Nephron (organoid): ENCODE data around the gene ZNF362.
A peak's percentile ranks its signal among the peaks of the same experiment; 100 is the strongest.

Experiments
- H3K27ac Mint-ChIP-seq, 3 experiments: 2 replicates each; pipeline ENCODE4 v1.8.0; 2020; ENCODE audit warnings: mixed read lengths in 3 of 3, mild to moderate bottlenecking in 2 of 3, moderate library complexity in 1 of 3
- H3K27me3 Mint-ChIP-seq: 2 replicates; pipeline ENCODE4 v1.8.0; 2021; ENCODE audit warnings: low read depth, mild to moderate bottlenecking, moderate library complexity, mixed read lengths
- H3K36me3 Mint-ChIP-seq: 2 replicates; pipeline ENCODE4 v1.8.0; 2020; ENCODE audit warnings: low read depth, mixed read lengths
- H3K4me1 Mint-ChIP-seq: 2 replicates; pipeline ENCODE4 v1.8.0; 2020; ENCODE audit warnings: mixed read lengths
- H3K4me3 Mint-ChIP-seq, 3 experiments: 2 replicates each; pipeline ENCODE4 v1.8.0; 2020; ENCODE audit warnings: mild to moderate bottlenecking in 3 of 3, mixed read lengths in 3 of 3, moderate library complexity in 2 of 3
- H3K9me3 Mint-ChIP-seq: 2 replicates; pipeline ENCODE4 v1.8.0; 2020; ENCODE audit warnings: mixed read lengths
- TF ChIP-seq, protein P1 (sequence below), 3 experiments: fragments of 200-600 bp; sonication (generic); IDR thresholded peaks; one replicate each; pipeline ENCODE4 v1.5.0; 2021; ENCODE audit warnings: antibody characterized with exemption in 3 of 3; ENCODE audit not compliant: unreplicated experiment in 3 of 3

Gene ZNF362

DNA sequence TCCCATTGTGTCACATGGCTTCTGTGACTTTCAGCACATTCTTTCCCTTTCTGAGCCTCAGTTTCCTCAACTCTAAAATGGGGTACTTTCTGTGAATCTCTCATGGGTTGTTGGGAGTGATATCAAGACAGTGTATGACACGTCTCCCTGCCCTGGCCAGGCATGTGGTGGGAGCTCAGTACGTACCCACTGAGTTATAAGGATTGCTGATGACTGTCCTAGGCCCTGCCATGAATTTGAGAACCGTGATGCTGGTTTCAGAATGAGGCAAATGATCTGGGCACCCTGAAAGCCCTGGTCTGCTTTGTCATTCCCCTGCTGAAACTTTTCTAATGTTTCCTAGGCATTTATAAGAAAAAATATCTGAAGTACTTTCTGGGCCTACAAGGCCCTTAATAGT is 3.6 kb downstream of the ZNF362 start:
- H3K27ac Mint-ChIP-seq, result peak overlapping the region in 2 of 3 experiments; percentile 81 to 100
- H3K27me3 Mint-ChIP-seq, result no peaks in the 10 kb centered on the region
- H3K4me3 Mint-ChIP-seq, result peak overlapping the region; percentile 69 to 100 (median 99)
- H3K4me1 Mint-ChIP-seq, result peaks cover 65% of the 10 kb centered on the region
- H3K36me3 Mint-ChIP-seq, result peaks cover 11% of the 10 kb centered on the region
- H3K9me3 Mint-ChIP-seq, result no peaks in the 10 kb centered on the region
- TF ChIP-seq, protein P1, sequence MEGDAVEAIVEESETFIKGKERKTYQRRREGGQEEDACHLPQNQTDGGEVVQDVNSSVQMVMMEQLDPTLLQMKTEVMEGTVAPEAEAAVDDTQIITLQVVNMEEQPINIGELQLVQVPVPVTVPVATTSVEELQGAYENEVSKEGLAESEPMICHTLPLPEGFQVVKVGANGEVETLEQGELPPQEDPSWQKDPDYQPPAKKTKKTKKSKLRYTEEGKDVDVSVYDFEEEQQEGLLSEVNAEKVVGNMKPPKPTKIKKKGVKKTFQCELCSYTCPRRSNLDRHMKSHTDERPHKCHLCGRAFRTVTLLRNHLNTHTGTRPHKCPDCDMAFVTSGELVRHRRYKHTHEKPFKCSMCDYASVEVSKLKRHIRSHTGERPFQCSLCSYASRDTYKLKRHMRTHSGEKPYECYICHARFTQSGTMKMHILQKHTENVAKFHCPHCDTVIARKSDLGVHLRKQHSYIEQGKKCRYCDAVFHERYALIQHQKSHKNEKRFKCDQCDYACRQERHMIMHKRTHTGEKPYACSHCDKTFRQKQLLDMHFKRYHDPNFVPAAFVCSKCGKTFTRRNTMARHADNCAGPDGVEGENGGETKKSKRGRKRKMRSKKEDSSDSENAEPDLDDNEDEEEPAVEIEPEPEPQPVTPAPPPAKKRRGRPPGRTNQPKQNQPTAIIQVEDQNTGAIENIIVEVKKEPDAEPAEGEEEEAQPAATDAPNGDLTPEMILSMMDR (IDR thresholded peaks at IDR 0.05; ENCODE audit: unreplicated experiment in 3 of 3), result no peak

DNA sequence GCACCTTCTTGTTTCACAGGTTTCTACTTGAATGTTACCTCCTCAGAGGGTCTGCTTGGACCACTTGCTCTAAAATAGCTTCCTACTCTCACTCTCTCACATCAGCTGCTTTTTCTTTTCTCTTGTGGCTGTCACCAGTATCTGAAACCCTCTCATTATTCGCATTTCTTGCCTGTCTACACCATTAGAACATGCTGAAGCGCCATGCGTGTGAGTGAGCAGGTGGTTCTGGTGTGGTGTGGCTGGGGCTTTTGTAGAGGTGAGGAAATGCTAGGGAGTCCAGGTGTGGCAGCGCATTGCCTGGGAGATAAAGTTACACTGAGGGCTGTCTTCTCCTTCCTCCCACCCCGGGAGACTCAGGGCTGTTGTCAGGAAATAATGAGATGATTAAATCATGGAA is 4.1 kb downstream of the ZNF362 start:
- Mint-ChIP-seq H3K4me3 (peak overlapping the region; percentile 69 to 100 (median 80)), H3K9me3 (no peaks in the 10 kb centered on the region), H3K27me3 (no peaks in the 10 kb centered on the region)

DNA sequence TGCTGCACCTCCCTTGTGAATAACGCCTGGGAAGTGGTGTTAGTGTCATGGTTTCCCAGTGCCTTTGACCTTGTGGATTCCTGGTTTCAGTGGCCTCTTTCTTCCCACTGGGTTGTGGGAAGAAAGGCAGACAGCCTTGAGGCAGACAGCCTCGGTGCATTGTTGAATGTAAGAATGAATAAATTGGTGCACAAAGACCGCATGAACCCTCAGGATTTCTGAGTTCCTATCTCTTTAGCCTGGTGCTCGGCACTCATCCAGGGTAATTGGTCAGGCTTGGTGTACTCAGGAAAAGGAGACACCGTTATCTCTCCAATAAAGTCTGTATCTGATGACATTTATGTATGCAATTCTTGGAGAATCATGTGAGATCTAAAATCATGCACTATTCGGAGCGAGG is 5.1 kb downstream of the ZNF362 start:
- TF ChIP-seq, protein P1 (IDR thresholded peaks at IDR 0.05; ENCODE audit: unreplicated experiment in 3 of 3), result no peak
- no peaks in the 10 kb centered on the region for H3K27me3 Mint-ChIP-seq
- H3K4me3 Mint-ChIP-seq, result peak overlapping the region in 2 of 3 experiments; percentile 53 to 68

More for the DNA sequence above, 4.1 kb downstream of the ZNF362 start:
- Mint-ChIP-seq H3K36me3 (peaks cover 11% of the 10 kb centered on the region), H3K27ac (peak overlapping the region; percentile 14 to 100 (median 81)), H3K4me1 (peaks cover 63% of the 10 kb centered on the region)
- TF ChIP-seq, protein P1 (IDR thresholded peaks at IDR 0.05; ENCODE audit: unreplicated experiment in 3 of 3), result no peak

DNA sequence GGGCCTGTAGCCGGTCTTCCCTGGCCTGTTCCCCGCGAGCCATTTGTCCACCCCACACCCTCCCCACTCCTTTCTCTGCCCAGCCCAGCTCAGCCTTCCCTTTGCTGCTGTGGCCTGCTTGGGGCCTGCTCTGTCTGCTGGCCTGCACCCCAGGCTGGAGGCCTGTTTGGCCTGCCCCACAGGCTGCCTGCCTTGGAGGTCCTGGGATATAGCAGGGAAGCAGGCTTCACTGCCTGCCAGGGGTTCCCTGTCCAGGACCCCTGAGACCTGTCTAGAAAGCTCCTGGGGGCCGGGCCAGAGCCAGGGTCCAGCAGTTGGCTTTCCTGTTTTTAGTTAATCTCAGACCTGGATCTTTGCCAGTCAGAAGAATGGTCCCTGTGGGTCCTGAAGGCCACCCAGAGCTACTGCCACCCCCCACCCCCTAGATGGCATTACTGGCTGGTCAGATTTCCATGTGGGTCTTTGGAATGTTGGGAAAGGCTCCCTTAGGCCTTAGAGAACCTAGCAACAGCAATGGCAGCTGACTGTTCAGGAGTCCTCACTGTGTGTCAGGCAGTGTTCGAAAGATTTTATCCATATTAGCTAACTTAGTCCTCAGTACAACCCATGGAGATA is 7.7 kb downstream of the ZNF362 start:
- Mint-ChIP-seq H3K4me1 (peaks cover 70% of the 10 kb centered on the region), H3K9me3 (no peaks in the 10 kb centered on the region), H3K27ac (peak overlapping the region in 1 of 3 experiments; percentile 15), H3K36me3 (peaks cover 20% of the 10 kb centered on the region), H3K27me3 (no peaks in the 10 kb centered on the region), H3K4me3 (no peak overlapping the region)
- TF ChIP-seq, protein P1 (IDR thresholded peaks at IDR 0.05; ENCODE audit: unreplicated experiment in 3 of 3), result no peak

More for the DNA sequence above, 5.1 kb downstream of the ZNF362 start:
- H3K9me3 Mint-ChIP-seq, result no peaks in the 10 kb centered on the region
- H3K4me1 Mint-ChIP-seq, result peaks cover 67% of the 10 kb centered on the region
- H3K27ac Mint-ChIP-seq, result peak overlapping the region; percentile 12 to 59 (median 59)
- peaks cover 11% of the 10 kb centered on the region for H3K36me3 Mint-ChIP-seq

DNA sequence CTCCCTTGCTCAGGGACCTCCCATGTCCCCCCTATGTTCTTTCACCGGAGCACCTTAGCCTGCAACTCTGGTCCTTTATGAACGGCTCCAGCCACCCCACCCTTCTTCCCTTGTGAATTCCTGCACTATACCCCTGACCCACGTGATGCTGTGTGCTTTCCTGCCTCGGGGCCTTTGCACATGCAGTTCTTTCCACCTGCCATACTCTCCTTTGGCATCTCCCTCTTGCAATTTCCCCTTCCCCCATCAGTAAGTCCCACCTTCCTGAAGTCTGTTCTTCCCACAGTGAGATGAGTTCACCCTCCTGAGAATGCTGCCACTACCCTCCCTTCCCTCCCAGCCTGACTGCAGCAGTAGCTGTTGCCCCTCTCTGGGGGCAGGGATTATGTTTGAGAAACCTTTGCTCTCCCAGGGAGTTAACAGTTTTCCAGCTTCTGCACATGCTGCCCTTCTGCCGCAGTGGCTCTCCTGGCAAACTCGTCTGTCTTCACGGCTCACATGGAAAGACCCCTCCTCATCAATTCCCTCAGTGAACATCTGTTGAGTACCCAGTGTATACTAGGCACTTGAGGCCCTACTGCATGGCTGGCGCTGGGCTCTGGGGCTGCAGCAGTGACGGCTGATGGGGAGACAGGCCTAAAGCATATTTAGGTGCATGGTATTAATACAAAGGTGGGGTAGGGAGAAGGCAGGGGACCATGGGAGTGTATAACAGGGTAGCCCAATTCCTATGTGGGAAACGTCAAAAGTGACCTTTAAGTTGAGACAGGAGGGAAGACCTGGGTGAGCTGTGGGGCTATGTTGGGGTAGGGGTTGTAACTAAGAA is 9.7 kb downstream of the ZNF362 start:
- Mint-ChIP-seq H3K27me3 (no peaks in the 10 kb centered on the region), H3K4me1 (peaks cover 69% of the 10 kb centered on the region), H3K36me3 (peaks cover 26% of the 10 kb centered on the region), H3K27ac (peak overlapping the region in 2 of 3 experiments; percentile 34 to 41), H3K4me3 (no peak overlapping the region), H3K9me3 (no peaks in the 10 kb centered on the region)
- TF ChIP-seq, protein P1 (IDR thresholded peaks at IDR 0.05; ENCODE audit: unreplicated experiment in 3 of 3), result no peak
